Measurements from ENCODE around the gene GATA6. TPM values are rescaled to one million over a fixed set of nuclear protein-coding genes. Genes with fewer than 3 reads are reported as not detected.
A peak's percentile ranks its signal among the peaks of the same experiment; 100 is the strongest.

GATA6 gene
- total and polyA plus RNA-seq, 2 of the 13 experiments (the other 11 are each of a cell fraction or from before 2014, with no cell fraction given): 0.84 to 3.2 TPM

GRCh38 chr18:22169011-22169888 lies at the start of gene GATA6 (continued):
- TF ChIP-seq PATZ1 (CRISPR knock-in tag; IDR thresholded peaks at IDR 0.05): peak; percentile 49; the same call in 1 of the 2 replicates
- TF ChIP-seq, protein P1, sequence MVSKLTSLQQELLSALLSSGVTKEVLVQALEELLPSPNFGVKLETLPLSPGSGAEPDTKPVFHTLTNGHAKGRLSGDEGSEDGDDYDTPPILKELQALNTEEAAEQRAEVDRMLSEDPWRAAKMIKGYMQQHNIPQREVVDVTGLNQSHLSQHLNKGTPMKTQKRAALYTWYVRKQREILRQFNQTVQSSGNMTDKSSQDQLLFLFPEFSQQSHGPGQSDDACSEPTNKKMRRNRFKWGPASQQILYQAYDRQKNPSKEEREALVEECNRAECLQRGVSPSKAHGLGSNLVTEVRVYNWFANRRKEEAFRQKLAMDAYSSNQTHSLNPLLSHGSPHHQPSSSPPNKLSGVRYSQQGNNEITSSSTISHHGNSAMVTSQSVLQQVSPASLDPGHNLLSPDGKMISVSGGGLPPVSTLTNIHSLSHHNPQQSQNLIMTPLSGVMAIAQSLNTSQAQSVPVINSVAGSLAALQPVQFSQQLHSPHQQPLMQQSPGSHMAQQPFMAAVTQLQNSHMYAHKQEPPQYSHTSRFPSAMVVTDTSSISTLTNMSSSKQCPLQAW (CRISPR knock-in tag; IDR thresholded peaks at IDR 0.05): peak; percentile 39
- TF ChIP-seq NKX3-1 (CRISPR knock-in tag; IDR thresholded peaks at IDR 0.05): no peak
- TF ChIP-seq SALL1 (CRISPR knock-in tag; IDR thresholded peaks at IDR 0.05): peak; percentile 10; the same call in 1 of the 2 replicates
- no peak for TF ChIP-seq TSC22D2 (CRISPR knock-in tag; IDR thresholded peaks at IDR 0.05; ENCODE audit: borderline replicate concordance)
- TF ChIP-seq PHF5A (CRISPR knock-in tag; IDR thresholded peaks at IDR 0.05; ENCODE audit: low read depth, unreplicated experiment): no peak
- TF ChIP-seq HNF4A (CRISPR knock-in tag; IDR thresholded peaks at IDR 0.05): no peak
- no peak for TF ChIP-seq ZNF737 (CRISPR knock-in tag; IDR thresholded peaks at IDR 0.05; ENCODE audit: borderline replicate concordance)
- TF ChIP-seq, protein P2, sequence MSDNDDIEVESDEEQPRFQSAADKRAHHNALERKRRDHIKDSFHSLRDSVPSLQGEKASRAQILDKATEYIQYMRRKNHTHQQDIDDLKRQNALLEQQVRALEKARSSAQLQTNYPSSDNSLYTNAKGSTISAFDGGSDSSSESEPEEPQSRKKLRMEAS (IDR thresholded peaks at IDR 0.05): peak; percentile 32; the same call in 1 of the 2 replicates
- no peak for TF ChIP-seq SIX4 (CRISPR knock-in tag; IDR thresholded peaks at IDR 0.05)
- 0 out of 2 replicates have a peak, but pooled peaks have one; percentile 26 for TF ChIP-seq SNAI1 (CRISPR knock-in tag; IDR thresholded peaks at IDR 0.05; ENCODE audit: borderline replicate concordance)
- TF ChIP-seq, protein P3, sequence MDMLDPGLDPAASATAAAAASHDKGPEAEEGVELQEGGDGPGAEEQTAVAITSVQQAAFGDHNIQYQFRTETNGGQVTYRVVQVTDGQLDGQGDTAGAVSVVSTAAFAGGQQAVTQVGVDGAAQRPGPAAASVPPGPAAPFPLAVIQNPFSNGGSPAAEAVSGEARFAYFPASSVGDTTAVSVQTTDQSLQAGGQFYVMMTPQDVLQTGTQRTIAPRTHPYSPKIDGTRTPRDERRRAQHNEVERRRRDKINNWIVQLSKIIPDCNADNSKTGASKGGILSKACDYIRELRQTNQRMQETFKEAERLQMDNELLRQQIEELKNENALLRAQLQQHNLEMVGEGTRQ (IDR thresholded peaks at IDR 0.05; ENCODE audit: low read depth, low read length): no peak
- TF ChIP-seq, protein P3 (CRISPR knock-in tag; IDR thresholded peaks at IDR 0.05; ENCODE audit: borderline replicate concordance): no peak
- TF ChIP-seq PHF21A (CRISPR knock-in tag; IDR thresholded peaks at IDR 0.05): 0 out of 2 replicates have a peak, but pooled peaks have one; percentile 19
- TF ChIP-seq TEAD3 (CRISPR knock-in tag; optimal IDR thresholded peaks at IDR 0.05; ENCODE audit: borderline replicate concordance): no peak
- peak; percentile 86 for TF ChIP-seq ZBED4 (CRISPR knock-in tag; IDR thresholded peaks at IDR 0.05; ENCODE audit: borderline replicate concordance)
- no peak for TF ChIP-seq RARG (CRISPR knock-in tag; IDR thresholded peaks at IDR 0.05; ENCODE audit: low read depth)
- peak; percentile 76 for TF ChIP-seq TAF1 (CRISPR knock-in tag; IDR thresholded peaks at IDR 0.05)
- TF ChIP-seq ZFX (CRISPR knock-in tag; IDR thresholded peaks at IDR 0.05; ENCODE audit: low read depth): peak; percentile 56
